ENCODE data around the gene ISX.
A peak's percentile ranks its signal among the peaks of the same experiment; 100 is the strongest.

Gene ISX

GRCh38 chr22:35065183-35065582 is 775 bp upstream of the ISX start:
- no peak for TF ChIP-seq POLR2A (IDR thresholded peaks at IDR 0.05; ENCODE audit: extremely low read depth, insufficient read length)
- no peak for TF ChIP-seq MYC (IDR thresholded peaks at IDR 0.05; ENCODE audit: low read depth, low read length)
- TF ChIP-seq MAX (IDR thresholded peaks at IDR 0.05; ENCODE audit: low read depth, low read length): no peak
- no peak for TF ChIP-seq CTCF (IDR thresholded peaks at IDR 0.05; ENCODE audit: low read depth, low read length)
- DNase-seq (ENCODE audit: low read depth): no peak
- no peak overlapping the region for H3K4me3 ChIP-seq (ENCODE audit: low read depth, low read length)

GRCh38 chr22:35066768-35067167 is 810 bp downstream of the ISX start:
- no peak for TF ChIP-seq MAX (IDR thresholded peaks at IDR 0.05; ENCODE audit: low read depth, low read length)
- no peak for TF ChIP-seq POLR2A (IDR thresholded peaks at IDR 0.05; ENCODE audit: extremely low read depth, insufficient read length)
- TF ChIP-seq CTCF (IDR thresholded peaks at IDR 0.05; ENCODE audit: low read depth, low read length): no peak
- TF ChIP-seq MYC (IDR thresholded peaks at IDR 0.05; ENCODE audit: low read depth, low read length): no peak
- no peak for DNase-seq (ENCODE audit: low read depth)

GRCh38 chr22:35069541-35069940 is 3.6 kb downstream of the ISX start:
- peak; percentile 46 for DNase-seq (ENCODE audit: low read depth)
- TF ChIP-seq MYC (IDR thresholded peaks at IDR 0.05; ENCODE audit: low read depth, low read length) (no peak), POLR2A (IDR thresholded peaks at IDR 0.05; ENCODE audit: extremely low read depth, insufficient read length) (no peak), MAX (IDR thresholded peaks at IDR 0.05; ENCODE audit: low read depth, low read length) (no peak), CTCF (IDR thresholded peaks at IDR 0.05; ENCODE audit: low read depth, low read length) (no peak)
- no peak overlapping the region for H3K4me3 ChIP-seq (ENCODE audit: low read depth, low read length)

More at GRCh38 chr22:35066768-35067167, 810 bp downstream of the ISX start:
- no peak overlapping the region for H3K4me3 ChIP-seq (ENCODE audit: low read depth, low read length)

- TF ChIP-seq MAX (IDR thresholded peaks at IDR 0.05; ENCODE audit: low read depth, low read length) (no peak), CTCF (IDR thresholded peaks at IDR 0.05; ENCODE audit: low read depth, low read length) (no peak), POLR2A (IDR thresholded peaks at IDR 0.05; ENCODE audit: extremely low read depth, insufficient read length) (no peak), MYC (IDR thresholded peaks at IDR 0.05; ENCODE audit: low read depth, low read length) (no peak)
- DNase-seq (ENCODE audit: low read depth): no peak
- H3K4me3 ChIP-seq (ENCODE audit: low read depth, low read length): no peak overlapping the region
Observed at GRCh38 chr22:35070451-35071093, 4.6 kb downstream of the ISX start.

- no peak overlapping the region for H3K4me3 ChIP-seq (ENCODE audit: low read depth, low read length)
- TF ChIP-seq CTCF (IDR thresholded peaks at IDR 0.05; ENCODE audit: low read depth, low read length) (no peak), MAX (IDR thresholded peaks at IDR 0.05; ENCODE audit: low read depth, low read length) (no peak), POLR2A (IDR thresholded peaks at IDR 0.05; ENCODE audit: extremely low read depth, insufficient read length) (no peak), MYC (IDR thresholded peaks at IDR 0.05; ENCODE audit: low read depth, low read length) (no peak)
- no peak for DNase-seq (ENCODE audit: low read depth)
Observed at GRCh38 chr22:35071784-35072183, 5.8 kb downstream of the ISX start.

All from NB4 (cell line).